CD14-positive monocyte (primary cell): ENCODE results near the gene TMEM87A. TPM values are rescaled to one million over a fixed set of nuclear protein-coding genes. Genes with fewer than 3 reads are reported as not detected.

ENCODE experiments used
- DNase-seq, 3 donors: peaks; one replicate each; pipeline ENCODE4 v3.0.0-alpha.2; 2011 to 2022
- H2AFZ ChIP-seq: 2 replicates; pipeline ENCODE4 v1.6.0; 2012; ENCODE audit warnings: mild to moderate bottlenecking, low read depth, low read length, inconsistent platforms; ENCODE audit not compliant: insufficient read depth, poor library complexity, severe bottlenecking
- H3K27ac ChIP-seq, 2 donors: 1 replicate in 1 of 2; 2 replicates in 1 of 2; pipeline ENCODE4 v1.5.1; 2012 to 2013; ENCODE audit warnings: low read length in 2 of 2, control low read depth in 1 of 2, inconsistent platforms in 1 of 2, low read depth in 1 of 2, mild to moderate bottlenecking in 1 of 2
- H3K27me3 ChIP-seq, 2 donors: one replicate each; pipeline versions ENCODE4 v1.6.0 to v1.6.1; 2011 to 2013; ENCODE audit warnings: low read length in 2 of 2; ENCODE audit not compliant: control insufficient read depth in 2 of 2, insufficient read depth in 2 of 2
- H3K36me3 ChIP-seq, 2 donors: replicated peaks in 1 of 2; 1 replicate in 1 of 2; 2 replicates in 1 of 2; pipeline versions ENCODE4 v1.5.1 to v1.6.1; 2012 to 2013; ENCODE audit warnings: low read length in 2 of 2, control low read depth in 1 of 2, inconsistent platforms in 1 of 2, mild to moderate bottlenecking in 1 of 2; ENCODE audit not compliant: insufficient read depth in 2 of 2, control insufficient read depth in 1 of 2
- H3K4me1 ChIP-seq, 2 donors: 1 replicate in 1 of 2; 2 replicates in 1 of 2; pipeline versions ENCODE4 v1.5.1 to v1.6.1; 2012 to 2013; ENCODE audit warnings: low read length in 2 of 2, control low read depth in 1 of 2, inconsistent platforms in 1 of 2, mild to moderate bottlenecking in 1 of 2, moderate library complexity in 1 of 2; ENCODE audit not compliant: insufficient read depth in 2 of 2, control insufficient read depth in 1 of 2
- H3K4me2 ChIP-seq: replicated peaks from 2 replicates; pipeline ENCODE3; 2012; ENCODE audit warnings: low read length, moderate library complexity, mild to moderate bottlenecking; ENCODE audit not compliant: poor library complexity, severe bottlenecking; ENCODE audit errors: extremely low read depth
- H3K4me3 ChIP-seq, 3 experiments: fragments of 200-600 bp in 1 of 3; sonication (generic) in 1 of 3; replicated peaks in 1 of 3; 1 replicate in 2 of 3; 2 replicates in 1 of 3; pipeline ENCODE4 v1.5.1; 2011 to 2013; ENCODE audit warnings: low read length in 3 of 3, mild to moderate bottlenecking in 3 of 3, control low read depth in 2 of 3, low read depth in 2 of 3, inconsistent platforms in 1 of 3, moderate library complexity in 1 of 3
- H3K79me2 ChIP-seq: 2 replicates; pipeline ENCODE4 v1.6.0; 2012; ENCODE audit warnings: mild to moderate bottlenecking, control low read depth, inconsistent platforms, low read length, moderate library complexity; ENCODE audit not compliant: insufficient read depth
- H3K9ac ChIP-seq: 2 replicates; pipeline ENCODE4 v1.6.0; 2017; ENCODE audit warnings: low read length, mild to moderate bottlenecking; ENCODE audit not compliant: insufficient read depth, poor library complexity, severe bottlenecking
- H3K9me3 ChIP-seq, 2 donors: replicated peaks in 1 of 2; 1 replicate in 1 of 2; 2 replicates in 1 of 2; pipeline versions ENCODE4 v1.5.1 to v1.6.1; 2012 to 2013; ENCODE audit warnings: low read length in 2 of 2, control low read depth in 1 of 2; ENCODE audit not compliant: control insufficient read depth in 1 of 2, insufficient read depth in 1 of 2
- H4K20me1 ChIP-seq: 2 replicates; pipeline ENCODE4 v1.6.0; 2012; ENCODE audit warnings: mild to moderate bottlenecking, low read length, control low read depth, moderate library complexity; ENCODE audit not compliant: insufficient read depth
- H3K27ac Mint-ChIP-seq, 7 donors: one replicate each; pipeline ENCODE4 v1.8.0; 2020; ENCODE audit warnings: mild to moderate bottlenecking in 7 of 7, mixed read lengths in 7 of 7, moderate library complexity in 6 of 7, inconsistent platforms in 2 of 7
- H3K27me3 Mint-ChIP-seq, 3 donors: one replicate each; pipeline ENCODE4 v1.8.0; 2021 to 2022; ENCODE audit warnings: low read depth in 3 of 3, mild to moderate bottlenecking in 3 of 3, mixed read lengths in 3 of 3, moderate library complexity in 3 of 3, inconsistent platforms in 1 of 3
- H3K36me3 Mint-ChIP-seq, 2 donors: one replicate each; pipeline ENCODE4 v1.8.0; 2020; ENCODE audit warnings: mixed read lengths in 2 of 2, inconsistent platforms in 1 of 2, mild to moderate bottlenecking in 1 of 2
- H3K4me1 Mint-ChIP-seq: one replicate; pipeline ENCODE4 v1.8.0; 2020; ENCODE audit warnings: mild to moderate bottlenecking, mixed read lengths
- H3K4me3 Mint-ChIP-seq, 2 donors: one replicate each; pipeline ENCODE4 v1.8.0; 2020; ENCODE audit warnings: mild to moderate bottlenecking in 2 of 2, mixed read lengths in 2 of 2, moderate library complexity in 1 of 2
- H3K9me3 Mint-ChIP-seq, 7 donors: one replicate each; pipeline ENCODE4 v1.8.0; 2020 to 2022; ENCODE audit warnings: mixed read lengths in 7 of 7, mild to moderate bottlenecking in 6 of 7, moderate library complexity in 6 of 7, inconsistent platforms in 2 of 7
- WGBS: methylation state at CpG from one replicate; pipeline ENCODE4 v1.1.5; 2013; ENCODE audit warnings: missing lambda C conversion rate; ENCODE audit not compliant: insufficient coverage; 5-methylcytosine and 5-hydroxymethylcytosine counted together
- intact Hi-C, 2 donors: fragments of 100-400 bp; cut with micrococcal nuclease; formaldehyde crosslinking; loops; one replicate each; pipeline versions ENCODE4 v1.15.0 to v1.15.1; 2023
- polyA plus RNA-seq, 3 donors: library from polyadenylated mRNA; depleted of rRNA in 1 of 3; unstranded in 2 of 3; stranded (reverse) in 1 of 3; fragments of 300-500 nt in 2 of 3; fragments of >200 nt in 1 of 3; fragmentation: Illumina TruSeq in 2 of 3; gene quantifications; 1 replicate in 2 of 3; 2 replicates in 1 of 3; pipeline ENCODE4 v1.2.3, GENCODE V29; 2012 to 2021
- TF ChIP-seq, protein P1 (sequence below): fragments of 200-600 bp; IDR thresholded peaks from one replicate; pipeline ENCODE4 v1.8.0; 2022; ENCODE audit warnings: antibody characterized with exemption, mild to moderate bottlenecking

The TMEM87A gene
- polyA plus RNA-seq, 3 donors: 24.4 to 49.4 (median 39.3) TPM

DNA sequence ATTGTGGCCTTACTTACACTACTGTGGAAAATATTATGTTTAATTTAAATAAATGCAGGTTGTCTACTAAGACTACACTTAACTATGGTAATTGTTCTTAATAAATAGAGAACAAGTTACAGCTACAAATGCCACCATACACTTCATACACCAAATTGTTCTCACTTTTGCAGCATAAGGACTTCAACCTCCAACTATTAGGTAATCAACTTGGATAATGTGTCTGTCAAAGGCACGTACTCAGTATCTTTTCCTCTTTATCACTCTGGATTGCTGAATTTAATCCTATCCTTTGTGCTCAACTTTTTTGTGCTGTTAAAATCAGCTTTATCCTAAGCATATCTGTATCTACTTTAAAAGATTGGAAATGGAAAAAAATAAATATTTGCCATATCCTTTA lies 41.6 kb upstream of the TMEM87A start:
- no peaks in the 10 kb centered on the region for H3K9me3 Mint-ChIP-seq

GRCh38 chr15:42313463-42313862 lies 40.2 kb upstream of the TMEM87A start:
- Mint-ChIP-seq H3K36me3 (peaks cover 74 to 83% of the 10 kb centered on the region in 2 donors), H3K27ac (peak overlapping the region in 1 of 7 donors; percentile 13)
- peaks cover 66 to 90% of the 10 kb centered on the region in 2 donors for H3K36me3 ChIP-seq

More for the DNA sequence above, 41.6 kb upstream of the TMEM87A start:
- H3K27me3 ChIP-seq: no peaks in the 10 kb centered on the region
- no peaks in the 10 kb centered on the region for H3K79me2 ChIP-seq
- H3K27ac ChIP-seq: no peak overlapping the region
- H4K20me1 ChIP-seq: no peaks in the 10 kb centered on the region
- Mint-ChIP-seq H3K36me3 (peaks cover 63 to 75% of the 10 kb centered on the region in 2 donors), H3K4me3 (no peak overlapping the region), H3K27ac (no peak overlapping the region), H3K4me1 (no peaks in the 10 kb centered on the region), H3K27me3 (peaks cover 0 to 4% (median 0%) of the 10 kb centered on the region in 3 donors)
- WGBS: no CpG with 5 or more reads among the region's 1 CpG
- TF ChIP-seq, protein P1, sequence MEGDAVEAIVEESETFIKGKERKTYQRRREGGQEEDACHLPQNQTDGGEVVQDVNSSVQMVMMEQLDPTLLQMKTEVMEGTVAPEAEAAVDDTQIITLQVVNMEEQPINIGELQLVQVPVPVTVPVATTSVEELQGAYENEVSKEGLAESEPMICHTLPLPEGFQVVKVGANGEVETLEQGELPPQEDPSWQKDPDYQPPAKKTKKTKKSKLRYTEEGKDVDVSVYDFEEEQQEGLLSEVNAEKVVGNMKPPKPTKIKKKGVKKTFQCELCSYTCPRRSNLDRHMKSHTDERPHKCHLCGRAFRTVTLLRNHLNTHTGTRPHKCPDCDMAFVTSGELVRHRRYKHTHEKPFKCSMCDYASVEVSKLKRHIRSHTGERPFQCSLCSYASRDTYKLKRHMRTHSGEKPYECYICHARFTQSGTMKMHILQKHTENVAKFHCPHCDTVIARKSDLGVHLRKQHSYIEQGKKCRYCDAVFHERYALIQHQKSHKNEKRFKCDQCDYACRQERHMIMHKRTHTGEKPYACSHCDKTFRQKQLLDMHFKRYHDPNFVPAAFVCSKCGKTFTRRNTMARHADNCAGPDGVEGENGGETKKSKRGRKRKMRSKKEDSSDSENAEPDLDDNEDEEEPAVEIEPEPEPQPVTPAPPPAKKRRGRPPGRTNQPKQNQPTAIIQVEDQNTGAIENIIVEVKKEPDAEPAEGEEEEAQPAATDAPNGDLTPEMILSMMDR: no peak
- intact Hi-C loops: no loop called here
- no peak overlapping the region for H2AFZ ChIP-seq
- DNase-seq: no peak
- no peak overlapping the region for H3K4me3 ChIP-seq
- no peak overlapping the region for H3K4me2 ChIP-seq
- H3K4me1 ChIP-seq: no peaks in the 10 kb centered on the region
- H3K36me3 ChIP-seq: peaks cover 55 to 78% of the 10 kb centered on the region in 2 donors
- H3K9ac ChIP-seq: no peak overlapping the region
- no peaks in the 10 kb centered on the region for H3K9me3 ChIP-seq

More at GRCh38 chr15:42313463-42313862, 40.2 kb upstream of the TMEM87A start:
- Histone ChIP-seq H3K4me1 (no peaks in the 10 kb centered on the region), H3K27me3 (no peaks in the 10 kb centered on the region), H3K27ac (no peak overlapping the region), H2AFZ (no peak overlapping the region), H3K9ac (no peak overlapping the region), H3K4me3 (no peak overlapping the region), H3K9me3 (no peaks in the 10 kb centered on the region), H3K79me2 (no peaks in the 10 kb centered on the region), H4K20me1 (no peaks in the 10 kb centered on the region), H3K4me2 (no peak overlapping the region)
- intact Hi-C loops: no loop called here
- H3K27me3 Mint-ChIP-seq: peaks cover 0 to 4% (median 0%) of the 10 kb centered on the region in 3 donors
- TF ChIP-seq, protein P1: no peak
- no peak overlapping the region for H3K4me3 Mint-ChIP-seq
- no peak for DNase-seq
- H3K4me1 Mint-ChIP-seq: no peaks in the 10 kb centered on the region
- 48% methylated on average over 3 of the region's 3 CpGs for WGBS
- H3K9me3 Mint-ChIP-seq: no peaks in the 10 kb centered on the region
